GM23338 (cell line): ENCODE results near the gene DOP1A. TPM values are rescaled to one million over a fixed set of nuclear protein-coding genes. Genes with fewer than 3 reads are reported as not detected.
A peak's percentile ranks its signal among the peaks of the same experiment; 100 is the strongest.

Source experiments
- ATAC-seq: fragments of 200-7000 bp; cut with Tn5 transposase; 3 replicates; pipeline ENCODE4 v1.9.1; 2020
- DNase-seq: peaks from one replicate; pipeline ENCODE4 v3.0.0-alpha.2; 2015; ENCODE audit warnings: low spot score
- H2AFZ ChIP-seq: fragments of 200-600 bp; sonication (generic); 2 replicates; pipeline ENCODE4 v1.8.0; 2016; ENCODE audit warnings: antibody characterized with exemption, mild to moderate bottlenecking, moderate library complexity
- H3F3A ChIP-seq: fragments of 200-600 bp; sonication (generic); replicated peaks from 2 replicates; pipeline ENCODE4 v1.8.0; 2017; ENCODE audit warnings: antibody characterized with exemption, mixed run types, low read depth
- H3K27ac ChIP-seq: fragments of 200-600 bp; sonication (generic); 2 replicates; pipeline ENCODE4 v1.6.1; 2016; ENCODE audit warnings: low read depth
- H3K27me3 ChIP-seq: fragments of 200-600 bp; sonication (generic); 2 replicates; pipeline ENCODE4 v1.8.0; 2016; ENCODE audit warnings: mild to moderate bottlenecking, mixed run types, moderate library complexity; ENCODE audit not compliant: insufficient read depth
- H3K36me3 ChIP-seq: fragments of 200-600 bp; sonication (generic); 2 replicates; pipeline ENCODE4 v1.8.0; 2016; ENCODE audit warnings: mild to moderate bottlenecking; ENCODE audit not compliant: insufficient read depth
- H3K4me1 ChIP-seq: fragments of 200-600 bp; sonication (generic); 2 replicates; pipeline ENCODE4 v1.8.0; 2016; ENCODE audit warnings: mild to moderate bottlenecking, moderate library complexity; ENCODE audit not compliant: insufficient read depth
- H3K4me2 ChIP-seq: fragments of 200-600 bp; sonication (generic); 2 replicates; pipeline ENCODE4 v1.7.1; 2017; ENCODE audit warnings: mixed run types
- H3K4me3 ChIP-seq: fragments of 200-600 bp; sonication (generic); 2 replicates; pipeline ENCODE4 v1.6.1; 2016; ENCODE audit warnings: mixed run types
- H3K79me2 ChIP-seq: fragments of 200-600 bp; sonication (generic); replicated peaks from 2 replicates; pipeline ENCODE4 v1.8.0; 2017; ENCODE audit warnings: mild to moderate bottlenecking; ENCODE audit not compliant: insufficient read depth
- H3K9me2 ChIP-seq: fragments of 200-600 bp; sonication (generic); 2 replicates; pipeline ENCODE4 v1.8.0; 2017; ENCODE audit not compliant: insufficient read depth
- H4K20me1 ChIP-seq: fragments of 200-600 bp; sonication (generic); replicated peaks from 2 replicates; pipeline ENCODE4 v1.8.0; 2017; ENCODE audit warnings: mild to moderate bottlenecking; ENCODE audit not compliant: insufficient read depth
- H3K27ac Mint-ChIP-seq: 2 replicates; pipeline ENCODE4 v1.8.0; 2020; ENCODE audit warnings: inconsistent platforms, mild to moderate bottlenecking, moderate library complexity, mixed read lengths
- H3K27me3 Mint-ChIP-seq: 3 replicates; pipeline ENCODE4 v1.8.0; 2022; ENCODE audit warnings: low read depth, mild to moderate bottlenecking, moderate library complexity, mixed read lengths, inconsistent platforms; ENCODE audit not compliant: insufficient read depth, poor library complexity
- H3K36me3 Mint-ChIP-seq: 3 replicates; pipeline ENCODE4 v1.8.0; 2021; ENCODE audit warnings: low read depth, mild to moderate bottlenecking, inconsistent platforms, moderate library complexity, mixed read lengths
- H3K4me1 Mint-ChIP-seq: 3 replicates; pipeline ENCODE4 v1.8.0; 2020; ENCODE audit warnings: mild to moderate bottlenecking, inconsistent platforms, mixed read lengths
- H3K4me3 Mint-ChIP-seq: 3 replicates; pipeline ENCODE4 v1.8.0; 2021; ENCODE audit warnings: moderate library complexity, mild to moderate bottlenecking, inconsistent platforms, mixed read lengths
- H3K9me3 Mint-ChIP-seq: 3 replicates; pipeline ENCODE4 v1.8.0; 2020; ENCODE audit warnings: moderate library complexity, mild to moderate bottlenecking, inconsistent platforms, mixed read lengths
- EZH2 ChIP-seq: fragments of 200-600 bp; sonication (generic); IDR thresholded peaks from one replicate; pipeline ENCODE4 v1.8.0; 2017; ENCODE audit warnings: antibody characterized with exemption, mild to moderate bottlenecking, low read depth; ENCODE audit not compliant: unreplicated experiment
- JUNB ChIP-seq: IDR thresholded peaks from one replicate; pipeline ENCODE4 v1.6.1; 2016; ENCODE audit warnings: antibody characterized with exemption; ENCODE audit not compliant: unreplicated experiment
- ZNF331 ChIP-seq: fragments of 250-450 bp; sonication (Bioruptor Pico); IDR thresholded peaks from 2 replicates; pipeline ENCODE4 v1.5.0; 2020; ENCODE audit warnings: low read depth, mild to moderate bottlenecking, moderate library complexity
- ZNF462 ChIP-seq: fragments of 250-450 bp; sonication (Bioruptor Pico); IDR thresholded peaks from 2 replicates; pipeline ENCODE4 v1.5.0; 2020; ENCODE audit warnings: mild to moderate bottlenecking, moderate library complexity
- polyA plus RNA-seq: library from polyadenylated mRNA; unstranded; fragments of >200 nt; fragmentation: Nextera tagmentation; extraction: Ambion mirVana; gene quantifications from 2 replicates; pipeline ENCODE4 v1.2.1, GENCODE V29; 2016
- total RNA-seq: library from RNA; depleted of rRNA; stranded (reverse); fragments of >200 nt; shearing (Covaris generic); gene quantifications from 2 replicates; pipeline ENCODE4 v1.2.3, GENCODE V29; 2014
- TF ChIP-seq, protein P1 (sequence below), 2 experiments: fragments of 200-600 bp in 1 of 2; sonication (generic) in 1 of 2; conservative IDR thresholded peaks; 2 replicates each; pipeline versions ENCODE4 v1.5.1 to v1.6.1; 2016 to 2017; ENCODE audit warnings: antibody characterized with exemption in 2 of 2, low read depth in 2 of 2, mild to moderate bottlenecking in 2 of 2, moderate library complexity in 1 of 2

The DOP1A gene
- total and polyA plus RNA-seq, 2 experiments from 2014 or later, result 3.9 to 18.6 TPM

DNA sequence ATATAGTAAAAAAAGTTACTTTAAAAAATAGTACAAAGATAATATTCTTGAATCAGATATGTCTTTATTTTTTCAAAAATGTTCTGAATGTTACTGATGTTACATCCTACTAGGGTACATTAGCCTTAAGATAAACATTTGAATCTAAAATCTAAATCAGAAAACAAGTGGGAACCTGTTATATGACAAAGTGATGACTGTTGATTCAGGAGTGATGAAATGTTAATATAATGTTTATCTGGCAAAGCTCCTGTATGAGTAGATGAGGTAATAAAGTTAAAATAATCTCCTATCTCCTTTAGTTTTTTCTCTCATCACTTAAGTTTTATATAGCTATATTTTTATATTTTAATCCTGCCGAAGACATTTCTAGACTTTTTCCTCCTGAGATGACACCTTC lies 4.2 kb downstream of the DOP1A start:
- Histone ChIP-seq H3K27me3 (no peaks in the 10 kb centered on the region), H3K36me3 (no peaks in the 10 kb centered on the region), H4K20me1 (no peaks in the 10 kb centered on the region), H3K4me2 (no peak overlapping the region), H2AFZ (no peak overlapping the region), H3K27ac (no peak overlapping the region), H3K4me1 (peaks cover 23% of the 10 kb centered on the region), H3F3A (no peaks in the 10 kb centered on the region), H3K79me2 (peaks cover 54% of the 10 kb centered on the region), H3K4me3 (no peak overlapping the region), H3K9me2 (no peaks in the 10 kb centered on the region)
- ATAC-seq, result no peak
- DNase-seq, result no peak
- H3K4me3 Mint-ChIP-seq, result no peak overlapping the region
- H3K4me1 Mint-ChIP-seq, result peaks cover 33% of the 10 kb centered on the region
- H3K36me3 Mint-ChIP-seq, result peaks cover 15% of the 10 kb centered on the region; the same call in 2 of the 3 replicates
- H3K9me3 Mint-ChIP-seq, result no peaks in the 10 kb centered on the region; the same call in 2 of the 3 replicates
- H3K27me3 Mint-ChIP-seq, result peaks cover 2% of the 10 kb centered on the region
- TF ChIP-seq ZNF462 (CRISPR knock-in tag), result no peak
- no peak for TF ChIP-seq ZNF331 (CRISPR knock-in tag)
- no peak for TF ChIP-seq EZH2
- TF ChIP-seq, protein P1, sequence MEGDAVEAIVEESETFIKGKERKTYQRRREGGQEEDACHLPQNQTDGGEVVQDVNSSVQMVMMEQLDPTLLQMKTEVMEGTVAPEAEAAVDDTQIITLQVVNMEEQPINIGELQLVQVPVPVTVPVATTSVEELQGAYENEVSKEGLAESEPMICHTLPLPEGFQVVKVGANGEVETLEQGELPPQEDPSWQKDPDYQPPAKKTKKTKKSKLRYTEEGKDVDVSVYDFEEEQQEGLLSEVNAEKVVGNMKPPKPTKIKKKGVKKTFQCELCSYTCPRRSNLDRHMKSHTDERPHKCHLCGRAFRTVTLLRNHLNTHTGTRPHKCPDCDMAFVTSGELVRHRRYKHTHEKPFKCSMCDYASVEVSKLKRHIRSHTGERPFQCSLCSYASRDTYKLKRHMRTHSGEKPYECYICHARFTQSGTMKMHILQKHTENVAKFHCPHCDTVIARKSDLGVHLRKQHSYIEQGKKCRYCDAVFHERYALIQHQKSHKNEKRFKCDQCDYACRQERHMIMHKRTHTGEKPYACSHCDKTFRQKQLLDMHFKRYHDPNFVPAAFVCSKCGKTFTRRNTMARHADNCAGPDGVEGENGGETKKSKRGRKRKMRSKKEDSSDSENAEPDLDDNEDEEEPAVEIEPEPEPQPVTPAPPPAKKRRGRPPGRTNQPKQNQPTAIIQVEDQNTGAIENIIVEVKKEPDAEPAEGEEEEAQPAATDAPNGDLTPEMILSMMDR (conservative IDR thresholded peaks at IDR 0.05; ENCODE audit: low read depth in 2 of 2), result no peak
- no peak for TF ChIP-seq JUNB
- peak overlapping the region; percentile 75 for H3K27ac Mint-ChIP-seq
